ENCODE data around the gene IGF1. TPM values are rescaled to one million over a fixed set of nuclear protein-coding genes. Genes with fewer than 3 reads are reported as not detected.

IGF1 gene
- total RNA-seq, 6 experiments from 2014 or later = 18.9 to 115 (median 59.2) TPM

- 96% methylated on average over 2 of the region's 2 CpGs for WGBS (ENCODE audit: insufficient coverage, low coverage, low lambda C conversion rate, missing lambda C conversion rate)
- peaks cover 0 to 8% (median 0%) of the 10 kb centered on the region in 4 donors for H3K4me1 ChIP-seq
- no peak for DNase-seq
- H3K27ac ChIP-seq = no peak overlapping the region
- intact Hi-C loops (cut with DNase I) = no loop called here
- no peaks in the 10 kb centered on the region for H3K27me3 ChIP-seq
- H3K9me3 ChIP-seq = no peaks in the 10 kb centered on the region
- H3K36me3 ChIP-seq = peaks cover 0 to 4% (median 0%) of the 10 kb centered on the region in 4 donors
- TF ChIP-seq CTCF (IDR thresholded peaks at IDR 0.05) = no peak
- no peak for TF ChIP-seq POLR2A (IDR thresholded peaks at IDR 0.05)
- ATAC-seq = no peak
- H3K4me3 ChIP-seq = no peak overlapping the region
These were observed 79.3 kb downstream of the IGF1 start for GRCh38 chr12:102401087-102401486.

DNA sequence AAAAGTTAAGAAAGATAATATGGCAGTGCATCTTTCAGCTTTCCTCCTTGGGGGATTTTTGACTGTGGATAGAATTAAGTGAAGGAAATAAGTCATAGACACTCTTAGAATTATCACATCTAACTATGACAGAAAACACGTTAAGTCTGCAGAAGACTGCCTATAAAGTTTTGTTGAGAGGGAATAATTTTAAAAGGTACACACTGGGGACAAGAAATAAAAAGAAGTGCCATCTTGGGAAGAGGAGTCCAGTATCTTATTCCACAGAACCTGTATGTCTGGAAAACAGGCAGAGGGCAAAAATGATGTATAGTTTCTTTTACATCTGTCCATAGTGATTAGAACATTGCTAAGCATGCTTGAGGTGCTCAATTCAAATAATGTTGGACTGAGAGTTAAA, 80.7 kb downstream of the IGF1 start:
- WGBS (ENCODE audit: insufficient coverage, low coverage, low lambda C conversion rate, missing lambda C conversion rate) = 93% methylated on average over 1 of the region's 1 CpG
- TF ChIP-seq CTCF (IDR thresholded peaks at IDR 0.05) = no peak
- TF ChIP-seq POLR2A (IDR thresholded peaks at IDR 0.05) = no peak
- intact Hi-C loops (cut with DNase I) = no loop called here

DNA sequence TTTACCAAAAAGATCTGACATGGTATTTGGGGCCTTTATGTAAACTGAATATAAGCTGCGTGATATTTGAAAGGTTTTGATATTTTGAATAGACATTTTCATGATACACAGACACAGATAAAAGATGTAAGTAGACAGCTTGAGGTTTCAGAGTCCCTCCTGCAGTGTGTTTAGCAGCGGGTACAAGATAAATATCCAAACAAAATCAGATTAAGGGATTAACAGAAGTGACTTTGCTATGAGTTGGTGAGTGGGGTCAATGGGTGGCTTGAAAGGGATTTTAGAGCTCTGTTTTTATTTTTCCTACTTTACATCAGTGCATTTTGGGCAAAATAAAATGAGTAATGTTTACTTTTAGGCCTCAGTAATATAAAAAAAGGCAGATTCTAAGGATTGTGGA, 84.1 kb downstream of the IGF1 start:
- no peak for TF ChIP-seq CTCF (IDR thresholded peaks at IDR 0.05)
- no peak for TF ChIP-seq POLR2A (IDR thresholded peaks at IDR 0.05)
- Histone ChIP-seq H3K27me3 (no peaks in the 10 kb centered on the region), H3K4me1 (no peaks in the 10 kb centered on the region), H3K9me3 (no peaks in the 10 kb centered on the region), H3K27ac (no peak overlapping the region), H3K4me3 (no peak overlapping the region), H3K36me3 (no peaks in the 10 kb centered on the region)
- no peak for DNase-seq
- intact Hi-C loops (cut with DNase I) = no loop called here
- 97% methylated on average over 2 of the region's 2 CpGs for WGBS (ENCODE audit: insufficient coverage, low coverage, low lambda C conversion rate, missing lambda C conversion rate)
- no peak for ATAC-seq

More for the DNA sequence above, 80.7 kb downstream of the IGF1 start:
- Histone ChIP-seq H3K9me3 (no peaks in the 10 kb centered on the region), H3K27me3 (no peaks in the 10 kb centered on the region), H3K4me3 (no peak overlapping the region), H3K36me3 (peaks cover 0 to 4% (median 0%) of the 10 kb centered on the region in 4 donors), H3K4me1 (no peaks in the 10 kb centered on the region), H3K27ac (no peak overlapping the region)
- DNase-seq (no peak), ATAC-seq (no peak)

GRCh38 chr12:102394200-102394599, 86.2 kb downstream of the IGF1 start:
- Histone ChIP-seq H3K4me3 (no peak overlapping the region), H3K4me1 (no peaks in the 10 kb centered on the region), H3K27ac (no peak overlapping the region), H3K36me3 (no peaks in the 10 kb centered on the region), H3K27me3 (no peaks in the 10 kb centered on the region), H3K9me3 (no peaks in the 10 kb centered on the region)
- TF ChIP-seq CTCF (IDR thresholded peaks at IDR 0.05) (no peak), POLR2A (IDR thresholded peaks at IDR 0.05) (no peak)
- 100% methylated on average over 1 of the region's 1 CpG for WGBS (ENCODE audit: insufficient coverage, low coverage, low lambda C conversion rate, missing lambda C conversion rate)
- intact Hi-C loops (cut with DNase I) = no loop called here
- DNase-seq (no peak), ATAC-seq (no peak)

GRCh38 chr12:102390068-102390467, 90.3 kb downstream of the IGF1 start:
- 86% methylated on average over 4 of the region's 4 CpGs for WGBS (ENCODE audit: insufficient coverage, low coverage, low lambda C conversion rate, missing lambda C conversion rate)
- intact Hi-C loops (cut with DNase I) = no loop called here
- H3K4me3 ChIP-seq = no peak overlapping the region
- no peaks in the 10 kb centered on the region for H3K27me3 ChIP-seq
- H3K36me3 ChIP-seq = no peaks in the 10 kb centered on the region
- H3K4me1 ChIP-seq = no peaks in the 10 kb centered on the region
- TF ChIP-seq CTCF (IDR thresholded peaks at IDR 0.05) (no peak), POLR2A (IDR thresholded peaks at IDR 0.05) (no peak)
- H3K27ac ChIP-seq = no peak overlapping the region
- H3K9me3 ChIP-seq = no peaks in the 10 kb centered on the region
- ATAC-seq (no peak), DNase-seq (no peak)
